Measurements from ENCODE around the gene CTNNA2.

The CTNNA2 gene

DNA sequence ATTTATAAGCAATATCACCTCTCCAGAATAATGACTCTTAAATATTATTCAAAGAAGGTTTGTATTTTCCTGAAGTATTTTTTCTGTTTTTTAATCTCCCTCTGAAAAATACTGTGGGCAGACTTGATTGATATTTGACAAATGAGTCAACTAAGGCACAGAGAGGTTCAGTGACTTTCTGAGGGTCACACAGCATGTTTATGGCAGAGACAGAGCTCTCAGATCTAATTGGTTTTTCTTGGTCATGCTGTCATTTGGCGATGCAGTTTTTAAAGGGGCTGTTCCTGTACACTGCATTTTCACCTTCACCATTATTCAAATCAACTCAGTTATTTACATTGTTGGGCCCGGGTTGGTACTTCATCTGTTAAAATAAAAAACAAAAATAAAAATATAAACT lies 527.4 kb downstream of the CTNNA2 start:
- no peaks in the 10 kb centered on the region for H3K9me3 ChIP-seq (ENCODE audit: control insufficient read depth, low read depth, low read length)
- no peaks in the 10 kb centered on the region for H3K27me3 ChIP-seq (ENCODE audit: control insufficient read depth, insufficient read depth, low read length)
- H3K4me3 ChIP-seq (ENCODE audit: low read length): no peak overlapping the region
- H3K36me3 ChIP-seq (ENCODE audit: control insufficient read depth, low read depth, low read length): no peaks in the 10 kb centered on the region
- H3K27ac ChIP-seq (ENCODE audit: low read length): no peak overlapping the region
- no peaks in the 10 kb centered on the region for H3K4me1 ChIP-seq (ENCODE audit: control insufficient read depth, low read depth, low read length)
- H3K9ac ChIP-seq (ENCODE audit: low read length): no peak overlapping the region

GRCh38 chr2:80042635-80043034 lies 529.8 kb downstream of the CTNNA2 start:
- Histone ChIP-seq H3K9ac (ENCODE audit: low read length) (no peak overlapping the region), H3K4me1 (ENCODE audit: control insufficient read depth, low read depth, low read length) (no peaks in the 10 kb centered on the region), H3K27ac (ENCODE audit: low read length) (no peak overlapping the region), H3K9me3 (ENCODE audit: control insufficient read depth, low read depth, low read length) (no peaks in the 10 kb centered on the region), H3K27me3 (ENCODE audit: control insufficient read depth, insufficient read depth, low read length) (no peaks in the 10 kb centered on the region), H3K36me3 (ENCODE audit: control insufficient read depth, low read depth, low read length) (no peaks in the 10 kb centered on the region), H3K4me3 (ENCODE audit: low read length) (no peak overlapping the region)

GRCh38 chr2:80048296-80048695 lies 535.4 kb downstream of the CTNNA2 start:
- Histone ChIP-seq H3K36me3 (ENCODE audit: control insufficient read depth, low read depth, low read length) (no peaks in the 10 kb centered on the region), H3K9ac (ENCODE audit: low read length) (no peak overlapping the region), H3K27me3 (ENCODE audit: control insufficient read depth, insufficient read depth, low read length) (no peaks in the 10 kb centered on the region), H3K4me3 (ENCODE audit: low read length) (no peak overlapping the region), H3K4me1 (ENCODE audit: control insufficient read depth, low read depth, low read length) (no peaks in the 10 kb centered on the region), H3K27ac (ENCODE audit: low read length) (no peak overlapping the region), H3K9me3 (ENCODE audit: control insufficient read depth, low read depth, low read length) (no peaks in the 10 kb centered on the region)

DNA sequence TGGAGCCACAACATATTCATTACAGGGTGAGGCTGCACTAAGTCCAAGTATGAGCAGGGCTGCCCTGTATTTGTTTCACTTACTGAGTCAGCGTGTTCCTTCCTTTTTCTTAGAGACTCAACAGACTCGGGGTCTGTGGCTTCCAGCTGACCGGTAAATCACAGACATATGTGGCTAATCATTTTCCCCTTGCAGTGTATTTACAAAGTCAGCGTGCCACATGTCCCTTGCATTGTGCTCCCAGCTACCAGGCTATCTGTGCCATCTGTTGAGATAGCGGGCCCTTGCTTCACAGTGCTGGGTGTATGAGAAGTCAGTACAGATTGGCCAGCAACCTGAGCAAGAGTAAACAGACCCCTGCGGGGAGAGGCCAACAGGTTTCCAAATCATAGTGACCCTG lies 537.4 kb downstream of the CTNNA2 start:
- Histone ChIP-seq H3K9me3 (ENCODE audit: control insufficient read depth, low read depth, low read length) (no peaks in the 10 kb centered on the region), H3K27ac (ENCODE audit: low read length) (no peak overlapping the region), H3K9ac (ENCODE audit: low read length) (no peak overlapping the region), H3K27me3 (ENCODE audit: control insufficient read depth, insufficient read depth, low read length) (no peaks in the 10 kb centered on the region), H3K4me1 (ENCODE audit: control insufficient read depth, low read depth, low read length) (peaks cover 6% of the 10 kb centered on the region), H3K36me3 (ENCODE audit: control insufficient read depth, low read depth, low read length) (no peaks in the 10 kb centered on the region), H3K4me3 (ENCODE audit: low read length) (no peak overlapping the region)

GRCh38 chr2:80053522-80054345 lies 540.9 kb downstream of the CTNNA2 start:
- Histone ChIP-seq H3K9ac (ENCODE audit: low read length) (no peak overlapping the region), H3K9me3 (ENCODE audit: control insufficient read depth, low read depth, low read length) (no peaks in the 10 kb centered on the region), H3K27ac (ENCODE audit: low read length) (no peak overlapping the region), H3K4me1 (ENCODE audit: control insufficient read depth, low read depth, low read length) (peaks cover 19% of the 10 kb centered on the region), H3K36me3 (ENCODE audit: control insufficient read depth, low read depth, low read length) (no peaks in the 10 kb centered on the region), H3K27me3 (ENCODE audit: control insufficient read depth, insufficient read depth, low read length) (no peaks in the 10 kb centered on the region), H3K4me3 (ENCODE audit: low read length) (no peak overlapping the region)

- H3K27ac ChIP-seq (ENCODE audit: low read length): no peak overlapping the region
- H3K9ac ChIP-seq (ENCODE audit: low read length): no peak overlapping the region
- H3K4me1 ChIP-seq (ENCODE audit: control insufficient read depth, low read depth, low read length): peaks cover 25% of the 10 kb centered on the region
- H3K27me3 ChIP-seq (ENCODE audit: control insufficient read depth, insufficient read depth, low read length): no peaks in the 10 kb centered on the region
- no peaks in the 10 kb centered on the region for H3K9me3 ChIP-seq (ENCODE audit: control insufficient read depth, low read depth, low read length)
- no peak overlapping the region for H3K4me3 ChIP-seq (ENCODE audit: low read length)
- no peaks in the 10 kb centered on the region for H3K36me3 ChIP-seq (ENCODE audit: control insufficient read depth, low read depth, low read length)
Measured at GRCh38 chr2:80054346-80054675, 541.5 kb downstream of the CTNNA2 start.

DNA sequence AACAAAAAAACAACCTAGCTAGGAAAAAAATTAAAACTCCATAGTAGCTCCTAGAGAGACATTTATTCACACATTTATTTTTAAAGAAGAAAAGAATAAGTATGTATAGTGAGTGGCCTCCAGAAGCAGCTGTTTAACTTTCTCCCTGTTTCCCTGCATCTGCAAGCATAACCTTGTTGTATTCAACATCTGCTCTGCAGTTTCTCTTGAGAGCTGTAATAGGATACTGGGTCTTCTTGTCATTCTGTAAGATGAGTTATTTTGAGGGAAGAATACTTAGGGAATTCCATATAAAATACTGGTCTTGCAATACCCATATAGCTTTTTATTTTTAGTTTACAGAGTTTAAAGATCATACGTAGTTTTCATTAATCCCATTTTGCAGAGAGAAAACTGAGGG lies 545.1 kb downstream of the CTNNA2 start:
- no peaks in the 10 kb centered on the region for H3K27me3 ChIP-seq (ENCODE audit: control insufficient read depth, insufficient read depth, low read length)
- H3K9ac ChIP-seq (ENCODE audit: low read length): no peak overlapping the region
- H3K4me1 ChIP-seq (ENCODE audit: control insufficient read depth, low read depth, low read length): peaks cover 27% of the 10 kb centered on the region

GRCh38 chr2:80058562-80058961 lies 545.7 kb downstream of the CTNNA2 start:
- Histone ChIP-seq H3K27me3 (ENCODE audit: control insufficient read depth, insufficient read depth, low read length) (no peaks in the 10 kb centered on the region), H3K4me3 (ENCODE audit: low read length) (no peak overlapping the region), H3K9me3 (ENCODE audit: control insufficient read depth, low read depth, low read length) (no peaks in the 10 kb centered on the region), H3K27ac (ENCODE audit: low read length) (no peak overlapping the region), H3K9ac (ENCODE audit: low read length) (no peak overlapping the region), H3K4me1 (ENCODE audit: control insufficient read depth, low read depth, low read length) (peaks cover 27% of the 10 kb centered on the region), H3K36me3 (ENCODE audit: control insufficient read depth, low read depth, low read length) (no peaks in the 10 kb centered on the region)

More for the DNA sequence above, 545.1 kb downstream of the CTNNA2 start:
- Histone ChIP-seq H3K36me3 (ENCODE audit: control insufficient read depth, low read depth, low read length) (no peaks in the 10 kb centered on the region), H3K27ac (ENCODE audit: low read length) (no peak overlapping the region), H3K9me3 (ENCODE audit: control insufficient read depth, low read depth, low read length) (no peaks in the 10 kb centered on the region), H3K4me3 (ENCODE audit: low read length) (no peak overlapping the region)

DNA sequence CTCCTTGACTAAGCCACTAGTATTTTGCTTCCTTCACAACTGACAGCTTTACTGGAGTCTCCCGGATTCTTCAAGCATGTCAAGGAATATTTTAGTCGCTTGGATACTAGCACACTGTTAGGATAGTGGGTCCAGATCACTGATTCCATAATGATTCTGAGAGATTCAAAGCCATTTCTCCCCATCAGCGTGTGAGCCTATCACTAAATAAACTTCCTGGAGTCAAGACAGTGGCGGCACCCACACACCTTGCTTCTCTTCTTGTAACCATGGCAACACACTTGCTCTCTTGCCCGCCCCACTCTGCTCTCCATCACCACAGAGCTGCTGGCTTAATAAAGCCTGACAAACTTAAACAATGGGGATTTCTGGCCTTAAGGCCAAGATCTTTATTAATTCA lies 546.6 kb downstream of the CTNNA2 start:
- Histone ChIP-seq H3K4me3 (ENCODE audit: low read length) (no peak overlapping the region), H3K9ac (ENCODE audit: low read length) (no peak overlapping the region), H3K27ac (ENCODE audit: low read length) (no peak overlapping the region), H3K36me3 (ENCODE audit: control insufficient read depth, low read depth, low read length) (no peaks in the 10 kb centered on the region), H3K27me3 (ENCODE audit: control insufficient read depth, insufficient read depth, low read length) (no peaks in the 10 kb centered on the region), H3K4me1 (ENCODE audit: control insufficient read depth, low read depth, low read length) (peaks cover 21% of the 10 kb centered on the region), H3K9me3 (ENCODE audit: control insufficient read depth, low read depth, low read length) (no peaks in the 10 kb centered on the region)

GRCh38 chr2:80061881-80062280 lies 549.0 kb downstream of the CTNNA2 start:
- Histone ChIP-seq H3K27me3 (ENCODE audit: control insufficient read depth, insufficient read depth, low read length) (no peaks in the 10 kb centered on the region), H3K36me3 (ENCODE audit: control insufficient read depth, low read depth, low read length) (no peaks in the 10 kb centered on the region), H3K27ac (ENCODE audit: low read length) (no peak overlapping the region), H3K4me3 (ENCODE audit: low read length) (no peak overlapping the region), H3K9ac (ENCODE audit: low read length) (no peak overlapping the region), H3K4me1 (ENCODE audit: control insufficient read depth, low read depth, low read length) (peaks cover 21% of the 10 kb centered on the region), H3K9me3 (ENCODE audit: control insufficient read depth, low read depth, low read length) (no peaks in the 10 kb centered on the region)

- Histone ChIP-seq H3K27ac (ENCODE audit: low read length) (no peak overlapping the region), H3K4me1 (ENCODE audit: control insufficient read depth, low read depth, low read length) (peaks cover 21% of the 10 kb centered on the region), H3K4me3 (ENCODE audit: low read length) (no peak overlapping the region), H3K9ac (ENCODE audit: low read length) (no peak overlapping the region), H3K36me3 (ENCODE audit: control insufficient read depth, low read depth, low read length) (no peaks in the 10 kb centered on the region), H3K9me3 (ENCODE audit: control insufficient read depth, low read depth, low read length) (no peaks in the 10 kb centered on the region), H3K27me3 (ENCODE audit: control insufficient read depth, insufficient read depth, low read length) (no peaks in the 10 kb centered on the region)
Measured at GRCh38 chr2:80062298-80062697, 549.4 kb downstream of the CTNNA2 start.

DNA sequence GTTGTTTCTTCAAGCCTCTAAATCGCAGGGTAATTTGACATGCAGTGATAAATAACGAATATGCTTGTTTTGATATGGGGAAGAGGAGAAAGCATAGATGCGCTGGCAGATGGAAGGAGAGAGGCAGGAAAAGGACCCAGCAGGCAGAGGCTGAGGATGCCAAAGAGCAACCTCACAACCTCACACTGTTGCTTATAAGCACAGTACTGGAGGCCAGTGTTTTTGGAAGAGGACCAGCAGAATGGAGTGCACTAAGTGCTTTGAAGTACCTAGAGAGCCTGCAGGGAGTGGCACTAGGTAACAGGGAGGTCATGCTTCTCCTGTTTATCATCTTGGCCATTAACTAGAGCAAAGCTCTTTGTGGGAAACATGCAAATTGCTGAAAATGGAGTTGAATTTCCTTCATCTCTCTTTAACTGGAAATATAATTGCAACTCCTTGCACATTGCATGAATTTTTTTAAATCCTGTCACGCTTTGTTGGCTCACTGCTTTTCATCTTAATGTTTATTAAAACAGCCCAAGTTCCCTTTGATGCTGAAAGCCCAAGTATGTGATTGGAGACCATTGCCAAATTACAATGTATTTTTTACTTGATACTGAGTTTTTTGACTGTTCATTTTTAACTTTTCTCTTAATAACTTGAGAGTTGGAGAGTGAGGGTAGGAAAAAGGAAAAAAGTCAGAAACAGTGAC lies 555.3 kb downstream of the CTNNA2 start:
- no peaks in the 10 kb centered on the region for H3K36me3 ChIP-seq (ENCODE audit: control insufficient read depth, low read depth, low read length)
- H3K4me1 ChIP-seq (ENCODE audit: control insufficient read depth, low read depth, low read length): no peaks in the 10 kb centered on the region
- no peak overlapping the region for H3K4me3 ChIP-seq (ENCODE audit: low read length)
- no peaks in the 10 kb centered on the region for H3K27me3 ChIP-seq (ENCODE audit: control insufficient read depth, insufficient read depth, low read length)
- H3K27ac ChIP-seq (ENCODE audit: low read length): no peak overlapping the region
- H3K9ac ChIP-seq (ENCODE audit: low read length): no peak overlapping the region
- no peaks in the 10 kb centered on the region for H3K9me3 ChIP-seq (ENCODE audit: control insufficient read depth, low read depth, low read length)
